IMR-90 (cell line): ENCODE data around the gene RC3H1. TPM values are rescaled to one million over a fixed set of nuclear protein-coding genes. Genes with fewer than 3 reads are reported as not detected.

Experiments used
- ATAC-seq: fragments of 200-7000 bp; cut with Tn5 transposase; 2 replicates; pipeline ENCODE4 v1.9.1; 2020; ENCODE audit warnings: low read depth, mild to moderate bottlenecking, moderate library complexity
- BruUV-seq: library from RNA; stranded (reverse); fragments of 400-500 nt; replicated peaks from 2 replicates; lab custom pipeline; 2021; lab: Mats Ljungman, UMichigan
- CTCF ChIA-PET: fragments of 300-600 bp; formaldehyde crosslinking; extraction: SDS; loops from one replicate; lab custom pipeline; 2021; ENCODE audit warnings: antibody characterized with exemption; lab: Yijun Ruan, JAX
- POLR2A ChIA-PET: fragments of 300-600 bp; sonication (Branson Sonifier 250); formaldehyde crosslinking; loops from one replicate; lab custom pipeline; 2022; ENCODE audit warnings: antibody characterized with exemption; ENCODE audit not compliant: unreplicated experiment; lab: Charles Lee
- DNase-seq: peaks from one replicate; pipeline ENCODE4 v3.0.0; 2013
- H2AFZ ChIP-seq: replicated peaks from 2 replicates; pipeline ENCODE3; 2013; ENCODE audit warnings: low read length, mild to moderate bottlenecking; ENCODE audit not compliant: poor library complexity
- H2AK5ac ChIP-seq: 2 replicates; pipeline ENCODE4 v1.6.1; 2013; ENCODE audit warnings: low read depth, low read length, inconsistent platforms
- H2AK9ac ChIP-seq: replicated peaks from 2 replicates; pipeline ENCODE3; 2013; ENCODE audit warnings: mild to moderate bottlenecking, low read depth, low read length, moderate library complexity; ENCODE audit not compliant: poor library complexity
- H2BK120ac ChIP-seq: 2 replicates; pipeline ENCODE4 v1.6.1; 2013; ENCODE audit warnings: low read depth, low read length, inconsistent platforms
- H2BK15ac ChIP-seq: 3 replicates; pipeline ENCODE4 v1.6.1; 2013; ENCODE audit warnings: low read depth, low read length, inconsistent platforms
- H2BK20ac ChIP-seq: 2 replicates; pipeline ENCODE4 v1.6.1; 2013; ENCODE audit warnings: low read depth, mild to moderate bottlenecking, inconsistent platforms, low read length, moderate library complexity
- H2BK5ac ChIP-seq: 2 replicates; pipeline ENCODE4 v1.6.1; 2013; ENCODE audit warnings: mild to moderate bottlenecking, low read depth, low read length, inconsistent platforms; ENCODE audit not compliant: poor library complexity, severe bottlenecking
- H3K14ac ChIP-seq: replicated peaks from 2 replicates; pipeline ENCODE4 v1.6.1; 2013; ENCODE audit warnings: low read depth, low read length, inconsistent platforms
- H3K18ac ChIP-seq: 2 replicates; pipeline ENCODE4 v1.6.1; 2013; ENCODE audit warnings: low read depth, low read length, control low read depth
- H3K23ac ChIP-seq: 2 replicates; pipeline ENCODE4 v1.6.1; 2013; ENCODE audit warnings: low read depth, low read length, inconsistent platforms
- H3K27ac ChIP-seq: 2 replicates; pipeline ENCODE4 v1.5.1; 2013; ENCODE audit warnings: mild to moderate bottlenecking, control low read depth, low read length; ENCODE audit not compliant: insufficient read depth
- H3K27me3 ChIP-seq: 2 replicates; pipeline ENCODE4 v1.6.1; 2013; ENCODE audit warnings: low read length; ENCODE audit not compliant: control insufficient read depth, insufficient read depth
- H3K36me3 ChIP-seq: 2 replicates; pipeline ENCODE4 v1.6.1; 2013; ENCODE audit warnings: low read length, mixed read lengths; ENCODE audit not compliant: control insufficient read depth, insufficient read depth
- H3K4ac ChIP-seq: 2 replicates; pipeline ENCODE4 v1.6.1; 2013; ENCODE audit warnings: low read depth, low read length, inconsistent platforms
- H3K4me1 ChIP-seq: 2 replicates; pipeline ENCODE4 v1.6.1; 2013; ENCODE audit warnings: low read length, mixed read lengths; ENCODE audit not compliant: control insufficient read depth, insufficient read depth
- H3K4me2 ChIP-seq: 2 replicates; pipeline ENCODE4 v1.6.1; 2013; ENCODE audit warnings: low read depth, mild to moderate bottlenecking, control low read depth, low read length, moderate library complexity
- H3K4me3 ChIP-seq: 2 replicates; pipeline ENCODE4 v1.5.1; 2013; ENCODE audit warnings: low read depth, mild to moderate bottlenecking, control low read depth, low read length, moderate library complexity; ENCODE audit not compliant: insufficient read depth
- H3K56ac ChIP-seq: 2 replicates; pipeline ENCODE4 v1.6.1; 2013; ENCODE audit warnings: low read length, inconsistent platforms; ENCODE audit not compliant: insufficient read depth; ENCODE audit errors: extremely low read depth
- H3K79me1 ChIP-seq, 2 experiments: 2 replicates each; pipeline ENCODE4 v1.6.1; 2013; ENCODE audit warnings: low read length in 2 of 2, inconsistent platforms in 1 of 2, low read depth in 1 of 2
- H3K9ac ChIP-seq: 2 replicates; pipeline ENCODE4 v1.6.1; 2013; ENCODE audit warnings: low read depth, low read length, control low read depth
- H3K9me1 ChIP-seq: 2 replicates; pipeline ENCODE4 v1.6.1; 2013; ENCODE audit warnings: low read length, inconsistent platforms; ENCODE audit not compliant: insufficient read depth
- H3K9me3 ChIP-seq: 2 replicates; pipeline ENCODE4 v1.6.1; 2013; ENCODE audit warnings: low read length; ENCODE audit not compliant: control insufficient read depth, insufficient read depth
- H4K20me1 ChIP-seq: 2 replicates; pipeline ENCODE4 v1.6.1; 2013; ENCODE audit warnings: low read length, inconsistent platforms; ENCODE audit not compliant: insufficient read depth
- H4K5ac ChIP-seq: 2 replicates; pipeline ENCODE4 v1.6.1; 2013; ENCODE audit warnings: mild to moderate bottlenecking, low read depth, low read length, control low read depth
- H4K8ac ChIP-seq, 2 experiments: 2 replicates each; pipeline ENCODE4 v1.6.1; 2013; ENCODE audit warnings: low read depth in 2 of 2, low read length in 2 of 2, control low read depth in 1 of 2, inconsistent platforms in 1 of 2
- H4K91ac ChIP-seq: 2 replicates; pipeline ENCODE4 v1.6.1; 2013; ENCODE audit warnings: low read depth, low read length, inconsistent platforms; ENCODE audit not compliant: insufficient read depth
- BHLHE40 ChIP-seq: fragments of 150-350 bp; IDR thresholded peaks from 2 replicates; pipeline ENCODE4 v1.6.1; 2016; ENCODE audit warnings: mild to moderate bottlenecking, low read depth, low read length
- CEBPB ChIP-seq: IDR thresholded peaks from 2 replicates; pipeline ENCODE4 v1.6.1; 2012; ENCODE audit warnings: low read depth, low read length, improper control_type of control experiment
- CHD1 ChIP-seq: IDR thresholded peaks from 2 replicates; pipeline ENCODE4 v1.6.1; 2012; ENCODE audit warnings: low read depth, low read length, improper control_type of control experiment
- FOS ChIP-seq: fragments of 150-350 bp; IDR thresholded peaks from 2 replicates; pipeline ENCODE4 v1.6.1; 2016; ENCODE audit warnings: low read depth, low read length
- MAFK ChIP-seq: IDR thresholded peaks from 2 replicates; pipeline ENCODE4 v1.6.1; 2012; ENCODE audit warnings: low read depth, low read length, improper control_type of control experiment
- MAZ ChIP-seq: IDR thresholded peaks from 2 replicates; pipeline ENCODE4 v1.6.1; 2012; ENCODE audit warnings: low read depth, mild to moderate bottlenecking, low read length, improper control_type of control experiment, moderate library complexity, borderline replicate concordance
- MXI1 ChIP-seq: IDR thresholded peaks from 2 replicates; pipeline ENCODE4 v1.6.1; 2012; ENCODE audit warnings: low read depth, mild to moderate bottlenecking, low read length, moderate library complexity, borderline replicate concordance
- NFE2L2 ChIP-seq: fragments of 150-350 bp; IDR thresholded peaks from 2 replicates; pipeline ENCODE4 v1.6.1; 2016; ENCODE audit warnings: low read depth, mild to moderate bottlenecking, low read length
- POLR2A ChIP-seq: IDR thresholded peaks from 2 replicates; pipeline ENCODE4 v1.6.1; 2012; ENCODE audit warnings: mild to moderate bottlenecking, low read depth, low read length
- RAD21 ChIP-seq: IDR thresholded peaks from 2 replicates; pipeline ENCODE4 v1.6.1; 2012; ENCODE audit warnings: low read length, improper control_type of control experiment
- RCOR1 ChIP-seq: IDR thresholded peaks from 2 replicates; pipeline ENCODE4 v1.6.1; 2012; ENCODE audit warnings: mild to moderate bottlenecking, low read length, improper control_type of control experiment; ENCODE audit not compliant: insufficient replicate concordance
- RFX5 ChIP-seq: IDR thresholded peaks from 2 replicates; pipeline ENCODE4 v1.8.0; 2012; ENCODE audit warnings: low read depth, mild to moderate bottlenecking, low read length, moderate library complexity
- SMC3 ChIP-seq: fragments of 150-350 bp; IDR thresholded peaks from 2 replicates; pipeline ENCODE4 v1.6.1; 2016; ENCODE audit warnings: low read depth, mild to moderate bottlenecking, antibody characterized with exemption, low read length, moderate library complexity
- dilution Hi-C: fragments of 300-500 bp; cut with HindIII; formaldehyde crosslinking; loops from one replicate; pipeline ENCODE4 v1.14.3; 2018; ENCODE audit warnings: low sequenced_read_pairs; ENCODE audit not compliant: unreplicated experiment
- in situ Hi-C: fragments of 300-500 bp; cut with MboI; formaldehyde crosslinking; loops from 3 replicates; pipeline ENCODE4 v1.14.3; 2019; ENCODE audit warnings: low sequenced_read_pairs, inconsistent platforms, mixed read lengths
- intact Hi-C: fragments of 100-400 bp; cut with micrococcal nuclease; formaldehyde crosslinking; loops from 2 replicates; pipeline ENCODE4 v1.10.0; 2022
- polyA plus RNA-seq, 3 experiments: library from polyadenylated mRNA; depleted of rRNA; stranded (reverse); fragments of >200 nt; gene quantifications; 2 replicates each; pipeline ENCODE4 v1.2.3, GENCODE V29; 2012; ENCODE audit warnings: low replicate concordance in 1 of 3
- total RNA-seq: library from RNA; depleted of rRNA; stranded (reverse); fragments of >200 nt; gene quantifications from 2 replicates; pipeline ENCODE4 v1.2.3, GENCODE V29; 2012
- TF ChIP-seq, protein P1 (sequence below): conservative IDR thresholded peaks from 2 replicates; pipeline ENCODE4 v1.5.1; 2012; ENCODE audit warnings: mild to moderate bottlenecking, low read depth, low read length, improper control_type of control experiment
- TF ChIP-seq, protein P2 (sequence below): fragments of 150-350 bp; IDR thresholded peaks from 2 replicates; pipeline ENCODE4 v1.6.1; 2016; ENCODE audit warnings: low read depth, mild to moderate bottlenecking, low read length, moderate library complexity, borderline replicate concordance
- TF ChIP-seq, protein P3 (sequence below): fragments of 150-350 bp; IDR thresholded peaks from 2 replicates; pipeline ENCODE4 v1.6.1; 2017; ENCODE audit warnings: mild to moderate bottlenecking, antibody characterized with exemption, low read length, low read depth

Gene RC3H1
- total and polyA plus RNA-seq, 2 of the 4 experiments (the other 2 are of a cell fraction): 5.1 to 39.3 TPM

DNA sequence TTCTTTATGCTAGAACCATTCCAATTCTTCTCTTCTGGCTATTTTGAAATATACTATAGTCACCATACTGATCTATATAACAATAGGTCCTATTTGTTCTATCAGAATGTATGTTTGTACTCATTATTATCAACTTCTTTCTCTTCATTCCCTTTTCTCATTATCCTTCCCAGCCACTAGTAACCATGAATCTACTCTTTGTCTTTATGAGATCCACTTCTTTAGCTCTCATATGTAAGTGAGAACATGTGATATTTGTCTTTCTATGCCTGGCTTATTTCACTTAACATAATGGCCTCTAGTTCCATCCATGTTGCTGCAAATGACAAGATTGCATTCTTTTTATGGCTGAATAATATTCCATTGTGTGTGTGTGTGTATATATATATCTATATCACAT lies 31.7 kb upstream of the RC3H1 start:
- Histone ChIP-seq H3K79me1 (no peaks in the 10 kb centered on the region), H2AK5ac (no peak overlapping the region), H3K23ac (no peak overlapping the region), H3K56ac (no peak overlapping the region), H4K20me1 (no peaks in the 10 kb centered on the region), H3K4me2 (no peak overlapping the region), H3K9me3 (no peaks in the 10 kb centered on the region), H4K91ac (no peak overlapping the region), H3K36me3 (no peaks in the 10 kb centered on the region), H3K9me1 (no peaks in the 10 kb centered on the region), H2AFZ (no peak overlapping the region), H3K27ac (no peak overlapping the region), H3K27me3 (no peaks in the 10 kb centered on the region), H3K4me3 (no peak overlapping the region), H4K5ac (no peak overlapping the region), H3K9ac (no peak overlapping the region), H2BK20ac (no peak overlapping the region), H4K8ac (no peak overlapping the region), H3K4ac (no peak overlapping the region), H2AK9ac (no peak overlapping the region), H2BK15ac (no peak overlapping the region), H2BK120ac (no peak overlapping the region), H3K18ac (no peak overlapping the region), H3K4me1 (no peaks in the 10 kb centered on the region), H2BK5ac (no peak overlapping the region), H3K14ac (no peak overlapping the region)
- POLR2A ChIA-PET: interaction anchor here (1.2 kb wide), 1 partner anchor 32 kb away, joined by 6 read pairs; the partner anchor contains the start of gene RC3H1
- CTCF ChIA-PET: no interaction called here
- in situ Hi-C loops (no loop called here), intact Hi-C loops (no loop called here), dilution Hi-C loops (no loop called here)
- no TSS peak for BruUV-seq
- DNase-seq: no peak
- no peak for TF ChIP-seq RCOR1
- no peak for TF ChIP-seq CHD1
- TF ChIP-seq, protein P1, sequence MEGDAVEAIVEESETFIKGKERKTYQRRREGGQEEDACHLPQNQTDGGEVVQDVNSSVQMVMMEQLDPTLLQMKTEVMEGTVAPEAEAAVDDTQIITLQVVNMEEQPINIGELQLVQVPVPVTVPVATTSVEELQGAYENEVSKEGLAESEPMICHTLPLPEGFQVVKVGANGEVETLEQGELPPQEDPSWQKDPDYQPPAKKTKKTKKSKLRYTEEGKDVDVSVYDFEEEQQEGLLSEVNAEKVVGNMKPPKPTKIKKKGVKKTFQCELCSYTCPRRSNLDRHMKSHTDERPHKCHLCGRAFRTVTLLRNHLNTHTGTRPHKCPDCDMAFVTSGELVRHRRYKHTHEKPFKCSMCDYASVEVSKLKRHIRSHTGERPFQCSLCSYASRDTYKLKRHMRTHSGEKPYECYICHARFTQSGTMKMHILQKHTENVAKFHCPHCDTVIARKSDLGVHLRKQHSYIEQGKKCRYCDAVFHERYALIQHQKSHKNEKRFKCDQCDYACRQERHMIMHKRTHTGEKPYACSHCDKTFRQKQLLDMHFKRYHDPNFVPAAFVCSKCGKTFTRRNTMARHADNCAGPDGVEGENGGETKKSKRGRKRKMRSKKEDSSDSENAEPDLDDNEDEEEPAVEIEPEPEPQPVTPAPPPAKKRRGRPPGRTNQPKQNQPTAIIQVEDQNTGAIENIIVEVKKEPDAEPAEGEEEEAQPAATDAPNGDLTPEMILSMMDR: no peak
- no peak for TF ChIP-seq BHLHE40
- no peak for TF ChIP-seq RFX5
- TF ChIP-seq POLR2A: no peak
- TF ChIP-seq, protein P2, sequence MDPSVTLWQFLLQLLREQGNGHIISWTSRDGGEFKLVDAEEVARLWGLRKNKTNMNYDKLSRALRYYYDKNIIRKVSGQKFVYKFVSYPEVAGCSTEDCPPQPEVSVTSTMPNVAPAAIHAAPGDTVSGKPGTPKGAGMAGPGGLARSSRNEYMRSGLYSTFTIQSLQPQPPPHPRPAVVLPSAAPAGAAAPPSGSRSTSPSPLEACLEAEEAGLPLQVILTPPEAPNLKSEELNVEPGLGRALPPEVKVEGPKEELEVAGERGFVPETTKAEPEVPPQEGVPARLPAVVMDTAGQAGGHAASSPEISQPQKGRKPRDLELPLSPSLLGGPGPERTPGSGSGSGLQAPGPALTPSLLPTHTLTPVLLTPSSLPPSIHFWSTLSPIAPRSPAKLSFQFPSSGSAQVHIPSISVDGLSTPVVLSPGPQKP: no peak
- no peak for TF ChIP-seq SMC3
- TF ChIP-seq MAZ: no peak
- no peak for TF ChIP-seq FOS
- TF ChIP-seq MXI1: no peak
- no peak for TF ChIP-seq RAD21
- TF ChIP-seq MAFK: no peak
- TF ChIP-seq CEBPB: no peak
- no peak for TF ChIP-seq NFE2L2
- TF ChIP-seq, protein P3, sequence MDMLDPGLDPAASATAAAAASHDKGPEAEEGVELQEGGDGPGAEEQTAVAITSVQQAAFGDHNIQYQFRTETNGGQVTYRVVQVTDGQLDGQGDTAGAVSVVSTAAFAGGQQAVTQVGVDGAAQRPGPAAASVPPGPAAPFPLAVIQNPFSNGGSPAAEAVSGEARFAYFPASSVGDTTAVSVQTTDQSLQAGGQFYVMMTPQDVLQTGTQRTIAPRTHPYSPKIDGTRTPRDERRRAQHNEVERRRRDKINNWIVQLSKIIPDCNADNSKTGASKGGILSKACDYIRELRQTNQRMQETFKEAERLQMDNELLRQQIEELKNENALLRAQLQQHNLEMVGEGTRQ: no peak
- no peak for ATAC-seq
